Endothelial cell of umbilical vein (primary cell): ENCODE results near the gene TAF11L5.
"Not testable (repeated sequence)": the region's sequence is repeated elsewhere in the genome, so short reads cannot be mapped to it uniquely, and the experiment has no call there.

Experiments used
- CTCF ChIP-seq, 2 donors: IDR thresholded peaks; 1 replicate in 1 of 2; 2 replicates in 1 of 2; pipeline ENCODE4 v1.5.1; 2011; ENCODE audit warnings: low read length in 2 of 2, mild to moderate bottlenecking in 2 of 2, moderate library complexity in 2 of 2, control low read depth in 1 of 2, inconsistent platforms in 1 of 2, low read depth in 1 of 2; ENCODE audit not compliant: insufficient read depth in 1 of 2; ENCODE audit errors: extremely low read depth in 1 of 2
- EZH2 ChIP-seq: IDR thresholded peaks from 2 replicates; pipeline ENCODE4 v1.6.1; 2012; ENCODE audit warnings: borderline replicate concordance, low read depth, mild to moderate bottlenecking, moderate library complexity, low read length, inconsistent platforms; ENCODE audit not compliant: severe bottlenecking
- FOS ChIP-seq: IDR thresholded peaks from 2 replicates; pipeline ENCODE4 v1.6.1; 2011; ENCODE audit warnings: mild to moderate bottlenecking, low read length, moderate library complexity, borderline replicate concordance; ENCODE audit not compliant: insufficient read depth
- GATA2 ChIP-seq: IDR thresholded peaks from 2 replicates; pipeline ENCODE4 v1.7.0; 2011; ENCODE audit warnings: low read depth, mild to moderate bottlenecking, moderate library complexity, mixed read lengths, low read length; ENCODE audit not compliant: insufficient read length, insufficient read depth
- JUN ChIP-seq: IDR thresholded peaks from 2 replicates; pipeline ENCODE4 v1.6.1; 2011; ENCODE audit warnings: borderline replicate concordance, low read depth; ENCODE audit not compliant: insufficient read length, insufficient read depth
- MYC ChIP-seq: IDR thresholded peaks from one replicate; pipeline ENCODE4 v1.6.1; 2011; ENCODE audit warnings: mild to moderate bottlenecking, low read depth, low read length
- POLR2A ChIP-seq: IDR thresholded peaks from 2 replicates; pipeline ENCODE4 v1.6.1; 2012; ENCODE audit warnings: low read depth, mild to moderate bottlenecking, control low read depth, low read length
- POLR2AphosphoS5 ChIP-seq: IDR thresholded peaks from 2 replicates; pipeline ENCODE4 v1.6.1; 2012; ENCODE audit warnings: low read depth, mild to moderate bottlenecking, control low read depth, low read length, moderate library complexity; ENCODE audit not compliant: insufficient read depth
- TF ChIP-seq, protein P1 (sequence below): IDR thresholded peaks from 2 replicates; pipeline ENCODE4 v1.6.1; 2011; ENCODE audit not compliant: insufficient read depth, insufficient read length

- TF ChIP-seq POLR2A; CTCF (IDR thresholded peaks at IDR 0.05; ENCODE audit: extremely low read depth in 1 of 2, insufficient read depth in 1 of 2, low read depth in 1 of 2, low read length in 2 of 2); POLR2AphosphoS5; EZH2; FOS; MYC; GATA2; JUN: not testable (repeated sequence)
- TF ChIP-seq, protein P1, sequence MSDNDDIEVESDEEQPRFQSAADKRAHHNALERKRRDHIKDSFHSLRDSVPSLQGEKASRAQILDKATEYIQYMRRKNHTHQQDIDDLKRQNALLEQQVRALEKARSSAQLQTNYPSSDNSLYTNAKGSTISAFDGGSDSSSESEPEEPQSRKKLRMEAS = not testable (repeated sequence)
Measured at GRCh38 chr5:17528369-17528768, 3.3 kb downstream of the TAF11L5 start, which contains the start of gene TAF11L6.
